Esophagus muscularis mucosa (tissue), 2 donors: ENCODE results near the gene HSPB7.
A peak's percentile ranks its signal among the peaks of the same experiment; 100 is the strongest.

Source experiments
- POLR2A ChIP-seq: fragments of 450-650 bp; IDR thresholded peaks from one replicate; pipeline ENCODE4 v1.6.1; 2017; ENCODE audit warnings: antibody characterized with exemption, moderate library complexity, mild to moderate bottlenecking, low read depth
- POLR2AphosphoS5 ChIP-seq, 2 donors: sonication (generic); formaldehyde crosslinking; IDR thresholded peaks; one replicate each; pipeline ENCODE4 v1.6.1; 2017; ENCODE audit warnings: antibody characterized with exemption in 2 of 2

- TF ChIP-seq POLR2AphosphoS5 (IDR thresholded peaks at IDR 0.05) (peak; percentile 89 to 94), POLR2A (peak; percentile 79)
Observed at GRCh38 chr1:15975805-15976680, 41.8 kb downstream of the HSPB7 start, which contains the start of gene ZBTB17.
